Endodermal cell (in vitro differentiated cells): Measurements from ENCODE around the gene PLCL2. TPM values are rescaled to one million over a fixed set of nuclear protein-coding genes. Genes with fewer than 3 reads are reported as not detected.

ENCODE experiments used
- DNase-seq: peaks from one replicate; pipeline ENCODE4 v3.0.0-alpha.2; 2017
- H3K27ac ChIP-seq: 2 replicates; pipeline ENCODE4 v1.5.1; 2013; ENCODE audit warnings: mild to moderate bottlenecking, low read depth, low read length, moderate library complexity
- H3K27me3 ChIP-seq: 2 replicates; pipeline ENCODE4 v1.6.1; 2013; ENCODE audit warnings: mild to moderate bottlenecking, low read length, moderate library complexity; ENCODE audit not compliant: insufficient read depth, control insufficient read depth, poor library complexity, severe bottlenecking
- H3K36me3 ChIP-seq: 2 replicates; pipeline ENCODE4 v1.7.0; 2013; ENCODE audit warnings: mild to moderate bottlenecking, low read length, moderate library complexity; ENCODE audit not compliant: control insufficient read depth, insufficient read depth
- H3K4me1 ChIP-seq: one replicate; pipeline ENCODE4 v1.7.0; 2013; ENCODE audit warnings: low read length; ENCODE audit not compliant: control insufficient read depth, insufficient read depth
- H3K4me3 ChIP-seq: 2 replicates; pipeline ENCODE4 v1.5.1; 2013; ENCODE audit warnings: mild to moderate bottlenecking, low read length, moderate library complexity
- H3K9ac ChIP-seq: 2 replicates; pipeline ENCODE4 v1.6.1; 2013; ENCODE audit warnings: mild to moderate bottlenecking, low read length, moderate library complexity; ENCODE audit not compliant: poor library complexity, severe bottlenecking; ENCODE audit errors: extremely low read depth
- H3K9me3 ChIP-seq: 2 replicates; pipeline ENCODE4 v1.6.1; 2013; ENCODE audit warnings: mild to moderate bottlenecking, low read length, moderate library complexity; ENCODE audit not compliant: control insufficient read depth
- H3K27ac Mint-ChIP-seq: 2 replicates; pipeline ENCODE4 v1.8.0; 2020; ENCODE audit warnings: mixed read lengths
- H3K27me3 Mint-ChIP-seq: 2 replicates; pipeline ENCODE4 v1.8.0; 2021; ENCODE audit warnings: mild to moderate bottlenecking, mixed read lengths; ENCODE audit not compliant: insufficient read depth
- H3K36me3 Mint-ChIP-seq: 2 replicates; pipeline ENCODE4 v1.8.0; 2020; ENCODE audit warnings: low read depth, mixed read lengths
- H3K4me1 Mint-ChIP-seq: 2 replicates; pipeline ENCODE4 v1.8.0; 2020; ENCODE audit warnings: mixed read lengths
- H3K4me3 Mint-ChIP-seq: 2 replicates; pipeline ENCODE4 v1.8.0; 2020; ENCODE audit warnings: mild to moderate bottlenecking, moderate library complexity, mixed read lengths
- H3K9me3 Mint-ChIP-seq: 2 replicates; pipeline ENCODE4 v1.8.0; 2020; ENCODE audit warnings: mild to moderate bottlenecking, mixed read lengths
- CTCF ChIP-seq: fragments of 200-600 bp; sonication (generic); conservative IDR thresholded peaks from 2 replicates; pipeline ENCODE4 v1.5.0; 2021; ENCODE audit warnings: antibody characterized with exemption, mild to moderate bottlenecking
- WGBS, 2 experiments: methylation state at CpG; one replicate each; pipeline versions ENCODE4 v1.1.5 to v1.1.7; 2013; ENCODE audit warnings: missing lambda C conversion rate in 2 of 2, mixed read lengths in 1 of 2; ENCODE audit not compliant: insufficient coverage in 1 of 2, insufficient read length in 1 of 2; 5-methylcytosine and 5-hydroxymethylcytosine counted together
- total RNA-seq, 2 donors: library from RNA; stranded (reverse); fragmentation: NEBNext Ultra II Directional in 1 of 2; extraction: Animal tissue kit (Norgen Biotek cat#: 25700) in 1 of 2; gene quantifications; 2 replicates in 1 of 2; 3 replicates in 1 of 2; pipeline ENCODE4 v1.2.1, GENCODE V29; 2021

The PLCL2 gene
- total RNA-seq, 2 donors from 2014 or later, result 4.2 to 6.9 TPM

GRCh38 chr3:16936233-16936632 is 51.5 kb downstream of the PLCL2 start:
- H3K9me3 ChIP-seq, result no peaks in the 10 kb centered on the region
- H3K36me3 ChIP-seq, result no peaks in the 10 kb centered on the region
- Mint-ChIP-seq H3K27ac (no peak overlapping the region), H3K4me3 (no peak overlapping the region), H3K36me3 (no peaks in the 10 kb centered on the region), H3K9me3 (no peaks in the 10 kb centered on the region), H3K27me3 (peaks cover 60% of the 10 kb centered on the region), H3K4me1 (peaks cover 8% of the 10 kb centered on the region)
- no peak overlapping the region for H3K9ac ChIP-seq
- H3K27ac ChIP-seq, result no peak overlapping the region
- H3K4me1 ChIP-seq, result peaks cover 6% of the 10 kb centered on the region
- peaks cover 30% of the 10 kb centered on the region for H3K27me3 ChIP-seq
- TF ChIP-seq CTCF, result no peak
- no peak overlapping the region for H3K4me3 ChIP-seq
- DNase-seq, result no peak
- 66 to 67% methylated on average over 1 to 2 of the region's 2 CpGs for WGBS, 2 experiments

GRCh38 chr3:16936676-16937230 is 52.0 kb downstream of the PLCL2 start:
- Histone ChIP-seq H3K9me3 (no peaks in the 10 kb centered on the region), H3K27me3 (peaks cover 30% of the 10 kb centered on the region), H3K36me3 (no peaks in the 10 kb centered on the region), H3K4me1 (peaks cover 9% of the 10 kb centered on the region), H3K27ac (no peak overlapping the region), H3K4me3 (no peak overlapping the region), H3K9ac (no peak overlapping the region)
- H3K4me1 Mint-ChIP-seq, result peaks cover 13% of the 10 kb centered on the region
- TF ChIP-seq CTCF, result no peak
- H3K36me3 Mint-ChIP-seq, result no peaks in the 10 kb centered on the region
- H3K9me3 Mint-ChIP-seq, result no peaks in the 10 kb centered on the region
- no peak overlapping the region for H3K27ac Mint-ChIP-seq
- WGBS, 2 experiments, result 94 to 100% methylated on average over 1 to 4 of the region's 7 CpGs
- H3K27me3 Mint-ChIP-seq, result peaks cover 62% of the 10 kb centered on the region
- no peak overlapping the region for H3K4me3 Mint-ChIP-seq
- no peak for DNase-seq

GRCh38 chr3:16937326-16937845 is 52.6 kb downstream of the PLCL2 start:
- 95 to 96% methylated on average over 4 to 6 of the region's 6 CpGs for WGBS, 2 experiments
- TF ChIP-seq CTCF, result no peak
- H3K36me3 Mint-ChIP-seq, result no peaks in the 10 kb centered on the region

More at GRCh38 chr3:16937326-16937845, 52.6 kb downstream of the PLCL2 start:
- no peaks in the 10 kb centered on the region for H3K36me3 ChIP-seq
- H3K4me3 ChIP-seq, result no peak overlapping the region
- H3K27ac ChIP-seq, result no peak overlapping the region
- H3K9me3 ChIP-seq, result no peaks in the 10 kb centered on the region
- DNase-seq, result no peak
- Mint-ChIP-seq H3K27ac (no peak overlapping the region), H3K4me3 (no peak overlapping the region), H3K27me3 (peaks cover 68% of the 10 kb centered on the region), H3K4me1 (peaks cover 19% of the 10 kb centered on the region), H3K9me3 (no peaks in the 10 kb centered on the region)
- H3K4me1 ChIP-seq, result peaks cover 12% of the 10 kb centered on the region
- H3K9ac ChIP-seq, result no peak overlapping the region
- H3K27me3 ChIP-seq, result peaks cover 32% of the 10 kb centered on the region
